ENCODE data around the gene SLC16A13. TPM values are rescaled to one million over a fixed set of nuclear protein-coding genes. Genes with fewer than 3 reads are reported as not detected.

Gene SLC16A13
- total RNA-seq, 2 experiments from 2014 or later: 4.8 to 5.9 TPM

- Mint-ChIP-seq H3K9me3 (no peaks in the 10 kb centered on the region), H3K36me3 (ENCODE audit: low read depth) (peaks cover 19% of the 10 kb centered on the region), H3K27ac (no peak overlapping the region), H3K27me3 (no peaks in the 10 kb centered on the region), H3K4me1 (ENCODE audit: low read depth) (peaks cover 65% of the 10 kb centered on the region), H3K4me3 (no peak overlapping the region)
- CTCF ChIA-PET: interaction anchor here (0.8 to 4.1 kb wide), 4 partner anchors 14 to 108 kb away, joined by 3 to 52 read pairs (median 7); no protein-coding TSS in a partner anchor
- POLR2A ChIA-PET: interaction anchor here (1.0 to 1.4 kb wide), 2 partner anchors 13 to 17 kb away, joined by 3 to 4 read pairs; partner anchors contain the start of gene SLC16A13
- intact Hi-C loops (cut with micrococcal nuclease): no loop called here
- no peak for DNase-seq
- no peak for ATAC-seq
- TF ChIP-seq CTCF (IDR thresholded peaks at IDR 0.05): no peak
Observed at GRCh38 chr17:7019367-7019766, 16.4 kb upstream of the SLC16A13 start.

GRCh38 chr17:7019839-7020519 is 15.8 kb upstream of the SLC16A13 start:
- ATAC-seq: no peak
- Mint-ChIP-seq H3K27ac (no peak overlapping the region), H3K4me3 (no peak overlapping the region), H3K36me3 (ENCODE audit: low read depth) (peaks cover 18% of the 10 kb centered on the region), H3K9me3 (no peaks in the 10 kb centered on the region), H3K27me3 (no peaks in the 10 kb centered on the region), H3K4me1 (ENCODE audit: low read depth) (peaks cover 65% of the 10 kb centered on the region)
- no peak for DNase-seq
- POLR2A ChIA-PET: interaction anchor here (1.0 to 2.6 kb wide), 4 partner anchors 10 to 16 kb away, joined by 3 to 18 read pairs (median 6); partner anchors contain the start of gene SLC16A13
- CTCF ChIA-PET: interaction anchor here (0.8 to 4.1 kb wide), 9 partner anchors 7 to 110 kb away, joined by 3 to 52 read pairs (median 10); partner anchors contain the start of genes RNASEK and SLC16A13
- intact Hi-C loops (cut with micrococcal nuclease): loop anchor here (5.0 kb wide), 1 partner anchor 108 kb away; no protein-coding TSS in a partner anchor
- TF ChIP-seq CTCF (IDR thresholded peaks at IDR 0.05): no peak

- ATAC-seq (no peak), DNase-seq (no peak)
- intact Hi-C loops (cut with micrococcal nuclease): loop anchor here (5.0 kb wide), 1 partner anchor 109 kb away; no protein-coding TSS in a partner anchor
- Mint-ChIP-seq H3K27me3 (no peaks in the 10 kb centered on the region), H3K36me3 (ENCODE audit: low read depth) (peaks cover 16% of the 10 kb centered on the region), H3K4me1 (ENCODE audit: low read depth) (peaks cover 56% of the 10 kb centered on the region), H3K27ac (no peak overlapping the region), H3K9me3 (no peaks in the 10 kb centered on the region), H3K4me3 (peak overlapping the region; percentile 72)
- CTCF ChIA-PET: interaction anchor here (0.7 to 4.1 kb wide), 23 partner anchors 8 to 380 kb away, joined by 3 to 52 read pairs (median 7); partner anchors contain the start of genes KIAA0753, RNASEK, SLC16A13 and TXNDC17
- POLR2A ChIA-PET: interaction anchor here (1.1 to 2.6 kb wide), 6 partner anchors 8 to 25 kb away, joined by 3 to 18 read pairs (median 4); partner anchors contain the start of genes RNASEK and SLC16A13
- no peak for TF ChIP-seq CTCF (IDR thresholded peaks at IDR 0.05)
Observed at GRCh38 chr17:7020894-7021664, 14.7 kb upstream of the SLC16A13 start.

- DNase-seq (peak; percentile 88), ATAC-seq (peak; percentile 78)
- Mint-ChIP-seq H3K36me3 (ENCODE audit: low read depth) (peaks cover 6% of the 10 kb centered on the region), H3K27me3 (no peaks in the 10 kb centered on the region), H3K4me3 (peak overlapping the region; percentile 72), H3K27ac (peak overlapping the region; percentile 63), H3K9me3 (no peaks in the 10 kb centered on the region), H3K4me1 (ENCODE audit: low read depth) (peaks cover 45% of the 10 kb centered on the region)
- peak; percentile 95 for TF ChIP-seq CTCF (IDR thresholded peaks at IDR 0.05)
- ChIA-PET POLR2A (interaction anchor here (0.7 to 2.6 kb wide), 8 partner anchors 7 to 23 kb away, joined by 3 to 18 read pairs (median 4); partner anchors contain the start of genes RNASEK and SLC16A13), CTCF (interaction anchor here (0.7 to 4.1 kb wide), 27 partner anchors 7 to 381 kb away, joined by 3 to 52 read pairs (median 5); partner anchors contain the start of genes C17orf100, KIAA0753, MED31 and RNASEK)
- intact Hi-C loops (cut with micrococcal nuclease): loop anchor here (5.0 kb wide), 1 partner anchor 110 kb away; no protein-coding TSS in a partner anchor
Observed at GRCh38 chr17:7021993-7022778, 13.6 kb upstream of the SLC16A13 start.

Measured in activated CD8-positive, alpha-beta T cell treated with anti-CD3 and anti-CD28 coated beads for 36 hours (primary cell).